ENCODE measurements around the gene BSX. TPM values are rescaled to one million over a fixed set of nuclear protein-coding genes. Genes with fewer than 3 reads are reported as not detected.

The BSX gene
- total RNA-seq, 1 donor from 2014 or later, result not detected

- peaks cover 4% of the 10 kb centered on the region for H3K4me1 ChIP-seq (ENCODE audit: insufficient read depth, low read length)
- H3K9me3 ChIP-seq (ENCODE audit: insufficient read depth, low read depth, low read length), result no peaks in the 10 kb centered on the region
- no peaks in the 10 kb centered on the region for H3K9me3 Mint-ChIP-seq (ENCODE audit: unreplicated experiment)
- no peaks in the 10 kb centered on the region for H3K36me3 ChIP-seq (ENCODE audit: insufficient read depth, low read length)
- H3K4me3 Mint-ChIP-seq (ENCODE audit: unreplicated experiment), result peak overlapping the region; percentile 93
- peak overlapping the region; percentile 31 for H3K9ac ChIP-seq (ENCODE audit: low read length)
- H3K36me3 Mint-ChIP-seq (ENCODE audit: low read depth, unreplicated experiment), result no peaks in the 10 kb centered on the region
- FAIRE-seq, result no peak
- no peaks in the 10 kb centered on the region for H3K4me1 Mint-ChIP-seq (ENCODE audit: low read depth, unreplicated experiment)
- no peak overlapping the region for H3K27ac Mint-ChIP-seq (ENCODE audit: unreplicated experiment)
- H4K20me1 ChIP-seq (ENCODE audit: insufficient read depth, low read length), result peaks cover 16% of the 10 kb centered on the region
- no peak for DNase-seq (ENCODE audit: low read depth)
- TF ChIP-seq CTCF (IDR thresholded peaks at IDR 0.05; ENCODE audit: insufficient read depth, low read depth, low read length), result no peak
- peak; percentile 69 for TF ChIP-seq EZH2 (IDR thresholded peaks at IDR 0.05; ENCODE audit: insufficient read depth, low read length)
- H3K79me2 ChIP-seq (ENCODE audit: insufficient read depth, low read length), result no peaks in the 10 kb centered on the region
- H3K4me3 ChIP-seq (ENCODE audit: insufficient read depth, low read depth, low read length), result peak overlapping the region; percentile 69
- H2AFZ ChIP-seq (ENCODE audit: low read depth, low read length), result peak overlapping the region; percentile 85
- peaks cover 84% of the 10 kb centered on the region for H3K27me3 ChIP-seq (ENCODE audit: insufficient read depth, low read length)
- H3K4me2 ChIP-seq (ENCODE audit: low read length), result peak overlapping the region; percentile 89
- no peak overlapping the region for H3K27ac ChIP-seq (ENCODE audit: low read depth, low read length)
- H3K27me3 Mint-ChIP-seq (ENCODE audit: low read depth, unreplicated experiment), result peaks cover 77% of the 10 kb centered on the region
These were observed 2.8 kb upstream of the BSX start for GRCh38 chr11:122984186-122985011.

- no peak overlapping the region for H3K27ac ChIP-seq (ENCODE audit: low read depth, low read length)
- no peaks in the 10 kb centered on the region for H3K79me2 ChIP-seq (ENCODE audit: insufficient read depth, low read length)
- H2AFZ ChIP-seq (ENCODE audit: low read depth, low read length), result peak overlapping the region; percentile 85
- Mint-ChIP-seq H3K27ac (ENCODE audit: unreplicated experiment) (no peak overlapping the region), H3K9me3 (ENCODE audit: unreplicated experiment) (no peaks in the 10 kb centered on the region), H3K4me1 (ENCODE audit: low read depth, unreplicated experiment) (no peaks in the 10 kb centered on the region), H3K4me3 (ENCODE audit: unreplicated experiment) (peak overlapping the region; percentile 93), H3K36me3 (ENCODE audit: low read depth, unreplicated experiment) (no peaks in the 10 kb centered on the region), H3K27me3 (ENCODE audit: low read depth, unreplicated experiment) (peaks cover 80% of the 10 kb centered on the region)
- H3K36me3 ChIP-seq (ENCODE audit: insufficient read depth, low read length), result no peaks in the 10 kb centered on the region
- no peaks in the 10 kb centered on the region for H3K9me3 ChIP-seq (ENCODE audit: insufficient read depth, low read depth, low read length)
- no peak for TF ChIP-seq CTCF (IDR thresholded peaks at IDR 0.05; ENCODE audit: insufficient read depth, low read depth, low read length)
- H3K4me3 ChIP-seq (ENCODE audit: insufficient read depth, low read depth, low read length), result peak overlapping the region; percentile 69
- peak overlapping the region; percentile 31 for H3K9ac ChIP-seq (ENCODE audit: low read length)
- H3K27me3 ChIP-seq (ENCODE audit: insufficient read depth, low read length), result peaks cover 90% of the 10 kb centered on the region
- FAIRE-seq, result no peak
- DNase-seq (ENCODE audit: low read depth), result no peak
- peaks cover 16% of the 10 kb centered on the region for H4K20me1 ChIP-seq (ENCODE audit: insufficient read depth, low read length)
- peak overlapping the region; percentile 89 for H3K4me2 ChIP-seq (ENCODE audit: low read length)
- peaks cover 4% of the 10 kb centered on the region for H3K4me1 ChIP-seq (ENCODE audit: insufficient read depth, low read length)
These were observed 2.0 kb upstream of the BSX start for GRCh38 chr11:122983438-122984185.
